K562 (cell line): ENCODE measurements around the gene AGFG1. TPM values are rescaled to one million over a fixed set of nuclear protein-coding genes. Genes with fewer than 3 reads are reported as not detected.

Source experiments
- BHLHE40 ChIP-seq: IDR thresholded peaks from 2 replicates; pipeline ENCODE4 v1.6.1; 2011; ENCODE audit warnings: low read length, improper control_type of control experiment
- CCNT2 ChIP-seq: IDR thresholded peaks from 2 replicates; pipeline ENCODE4 v1.6.1; 2011; ENCODE audit warnings: borderline replicate concordance, low read depth, mild to moderate bottlenecking, moderate library complexity, mixed read lengths, low read length; ENCODE audit not compliant: insufficient read length; ENCODE audit errors: extremely low read depth
- CREB1 ChIP-seq, 2 experiments: sonication (generic) in 1 of 2; formaldehyde crosslinking in 1 of 2; IDR thresholded peaks; 2 replicates each; pipeline versions ENCODE4 v1.6.1 to v1.8.0; 2012 to 2022; ENCODE audit warnings: inconsistent platforms in 1 of 2, mild to moderate bottlenecking in 1 of 2, missing genetic modification reagents in 1 of 2, moderate library complexity in 1 of 2
- HCFC1 ChIP-seq: IDR thresholded peaks from 2 replicates; pipeline ENCODE4 v1.6.1; 2012; ENCODE audit warnings: low read depth, low read length, improper control_type of control experiment
- HMGN3 ChIP-seq: IDR thresholded peaks from 2 replicates; pipeline ENCODE4 v1.6.1; 2011; ENCODE audit warnings: borderline replicate concordance, low read depth, mild to moderate bottlenecking, mixed read lengths, low read length; ENCODE audit not compliant: insufficient read length; ENCODE audit errors: extremely low read depth
- MBD2 ChIP-seq: sonication (generic); IDR thresholded peaks from 2 replicates; pipeline ENCODE4 v1.6.1; 2016; ENCODE audit warnings: low read depth, borderline replicate concordance
- POLR2AphosphoS5 ChIP-seq: IDR thresholded peaks from 2 replicates; pipeline ENCODE4 v1.6.1; 2011; ENCODE audit warnings: mild to moderate bottlenecking, low read depth, low read length, moderate library complexity; ENCODE audit not compliant: control insufficient read depth, insufficient read depth
- RCOR1 ChIP-seq, 2 experiments: IDR thresholded peaks; 2 replicates each; pipeline ENCODE4 v1.6.1; 2012; ENCODE audit warnings: low read depth in 2 of 2, low read length in 2 of 2, borderline replicate concordance in 1 of 2, improper control_type of control experiment in 1 of 2
- SIN3B ChIP-seq: fragments of 450-650 bp; IDR thresholded peaks from 2 replicates; pipeline ENCODE4 v1.6.1; 2017; ENCODE audit warnings: low read depth, mild to moderate bottlenecking, moderate library complexity
- SMAD4 ChIP-seq: fragments of 250-450 bp; sonication (Bioruptor Pico); conservative IDR thresholded peaks from 2 replicates; pipeline ENCODE4 v1.8.0; 2021; ENCODE audit warnings: inconsistent platforms, mild to moderate bottlenecking, moderate library complexity
- TAF1 ChIP-seq: IDR thresholded peaks from 2 replicates; pipeline ENCODE4 v1.6.1; 2011; ENCODE audit warnings: mild to moderate bottlenecking, low read length, moderate library complexity; ENCODE audit not compliant: insufficient read depth, control insufficient read depth, severe bottlenecking; ENCODE audit errors: extremely low read depth
- YY1 ChIP-seq, 3 experiments: IDR thresholded peaks; 2 replicates each; pipeline ENCODE4 v1.6.1; 2011; ENCODE audit warnings: low read length in 2 of 3, mild to moderate bottlenecking in 2 of 3, moderate library complexity in 2 of 3, borderline replicate concordance in 1 of 3, control low read depth in 1 of 3, low read depth in 1 of 3; ENCODE audit not compliant: insufficient read depth in 3 of 3, insufficient replicate concordance in 2 of 3, control insufficient read depth in 1 of 3, insufficient read length in 1 of 3; ENCODE audit errors: extremely low read depth in 1 of 3
- ZBTB7A ChIP-seq: IDR thresholded peaks from 2 replicates; pipeline ENCODE4 v1.6.1; 2011; ENCODE audit warnings: low read depth, mild to moderate bottlenecking, low read length, moderate library complexity, borderline replicate concordance; ENCODE audit not compliant: control insufficient read depth
- polyA plus RNA-seq, 8 experiments: library from polyadenylated mRNA; depleted of rRNA in 4 of 8; stranded (reverse) in 5 of 8; unstranded in 3 of 8; fragments of >200 nt; fragmentation: Nextera tagmentation in 2 of 8; fragmentation: Illumina TruSeq in 1 of 8; extraction: Ambion mirVana in 2 of 8; extraction: Trizol in 1 of 8; gene quantifications; 2 replicates each; pipeline versions ENCODE4 v1.2.1 to v1.2.3, GENCODE V29; 2011 to 2014; ENCODE audit warnings: inconsistent platforms in 1 of 8, missing spikeins in 1 of 8
- total RNA-seq, 7 experiments: library from RNA; depleted of rRNA in 6 of 7; stranded (reverse); fragments of >200 nt in 6 of 7; fragmentation: Illumina TruSeq in 2 of 7; extraction: Trizol in 2 of 7; gene quantifications; 2 replicates each; pipeline versions ENCODE4 v1.2.1 to v1.2.3, GENCODE V29; 2011 to 2021; ENCODE audit warnings: low replicate concordance in 1 of 7
- TF ChIP-seq, protein P1 (sequence below): fragments of 250-450 bp; sonication (Bioruptor Pico); IDR thresholded peaks from 2 replicates; pipeline ENCODE4 v1.9.0; 2021; ENCODE audit warnings: mild to moderate bottlenecking
- TF ChIP-seq, protein P2 (sequence below): sonication (generic); formaldehyde crosslinking; IDR thresholded peaks from 2 replicates; pipeline ENCODE4 v1.8.0; 2022; ENCODE audit warnings: missing genetic modification reagents, mild to moderate bottlenecking, borderline replicate concordance
- TF ChIP-seq, protein P3 (sequence below), 3 experiments: IDR thresholded peaks in 2 of 3; conservative IDR thresholded peaks in 1 of 3; 2 replicates each; pipeline ENCODE4 v1.5.1; 2011 to 2012; ENCODE audit warnings: low read length in 3 of 3, mild to moderate bottlenecking in 3 of 3, control low read depth in 2 of 3, improper control_type of control experiment in 1 of 3, inconsistent platforms in 1 of 3, low read depth in 1 of 3, mixed read lengths in 1 of 3, moderate library complexity in 1 of 3; ENCODE audit not compliant: insufficient read depth in 2 of 3
- TF ChIP-seq, protein P4 (sequence below): conservative IDR thresholded peaks from 2 replicates; pipeline ENCODE4 v1.6.1; 2011; ENCODE audit warnings: low read depth, mild to moderate bottlenecking, low read length; ENCODE audit not compliant: control insufficient read depth

Gene AGFG1
- total and polyA plus RNA-seq, 9 of the 15 experiments (the other 6 are each of a cell fraction or from before 2014, with no cell fraction given) = 11.2 to 97.5 (median 36.0) TPM

DNA sequence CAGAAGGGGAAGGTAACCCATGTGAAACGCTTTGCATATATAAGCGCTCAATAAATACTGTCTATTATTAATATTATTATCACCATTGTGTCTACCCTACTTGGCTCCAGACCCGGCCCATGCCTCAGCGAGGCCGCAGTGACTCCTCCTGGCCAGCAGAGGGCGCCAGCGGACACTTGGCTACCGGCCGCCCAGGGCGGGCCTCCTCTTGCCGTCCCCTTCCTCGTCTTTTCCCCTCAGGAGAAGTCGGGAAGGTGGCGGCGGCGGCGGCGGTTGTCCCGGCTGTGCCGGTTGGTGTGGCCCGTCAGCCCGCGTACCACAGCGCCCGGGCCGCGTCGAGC, at the start of gene AGFG1 (continued):
- TF ChIP-seq CCNT2 (peak; percentile 50), BHLHE40 (no peak), TAF1 (peak; percentile 68), POLR2AphosphoS5 (peak; percentile 57; the same call in 1 of the 2 replicates), RCOR1 (IDR thresholded peaks at IDR 0.05; ENCODE audit: borderline replicate concordance in 1 of 2, low read depth in 2 of 2, low read length in 2 of 2) (peak in 1 of 2 experiments; percentile 35; a peak in 1 of 4 replicates), HMGN3 (peak; percentile 60), SMAD4 (CRISPR knock-in tag) (0 out of 2 replicates have a peak, but pooled peaks have one; percentile 53), CREB1 (IDR thresholded peaks at IDR 0.05) (peak; percentile 15; the same call in 1 of the 2 replicates), CREB1 (CRISPR knock-in tag; IDR thresholded peaks at IDR 0.05) (no peak), YY1 (IDR thresholded peaks at IDR 0.05; ENCODE audit: borderline replicate concordance in 1 of 3, control insufficient read depth in 1 of 3, extremely low read depth in 1 of 3, insufficient read depth in 3 of 3, insufficient read length in 1 of 3, insufficient replicate concordance in 2 of 3, low read depth in 1 of 3, low read length in 2 of 3) (peak in 2 of 3 experiments; percentile 34 to 36), ZBTB7A (peak; percentile 60; the same call in 1 of the 2 replicates), SIN3B (0 out of 2 replicates have a peak, but pooled peaks have one; percentile 41), MBD2 (peak; percentile 51; the same call in 1 of the 2 replicates), HCFC1 (peak; percentile 64)
- TF ChIP-seq, protein P1, sequence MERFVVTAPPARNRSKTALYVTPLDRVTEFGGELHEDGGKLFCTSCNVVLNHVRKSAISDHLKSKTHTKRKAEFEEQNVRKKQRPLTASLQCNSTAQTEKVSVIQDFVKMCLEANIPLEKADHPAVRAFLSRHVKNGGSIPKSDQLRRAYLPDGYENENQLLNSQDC = no peak
- TF ChIP-seq, protein P2, sequence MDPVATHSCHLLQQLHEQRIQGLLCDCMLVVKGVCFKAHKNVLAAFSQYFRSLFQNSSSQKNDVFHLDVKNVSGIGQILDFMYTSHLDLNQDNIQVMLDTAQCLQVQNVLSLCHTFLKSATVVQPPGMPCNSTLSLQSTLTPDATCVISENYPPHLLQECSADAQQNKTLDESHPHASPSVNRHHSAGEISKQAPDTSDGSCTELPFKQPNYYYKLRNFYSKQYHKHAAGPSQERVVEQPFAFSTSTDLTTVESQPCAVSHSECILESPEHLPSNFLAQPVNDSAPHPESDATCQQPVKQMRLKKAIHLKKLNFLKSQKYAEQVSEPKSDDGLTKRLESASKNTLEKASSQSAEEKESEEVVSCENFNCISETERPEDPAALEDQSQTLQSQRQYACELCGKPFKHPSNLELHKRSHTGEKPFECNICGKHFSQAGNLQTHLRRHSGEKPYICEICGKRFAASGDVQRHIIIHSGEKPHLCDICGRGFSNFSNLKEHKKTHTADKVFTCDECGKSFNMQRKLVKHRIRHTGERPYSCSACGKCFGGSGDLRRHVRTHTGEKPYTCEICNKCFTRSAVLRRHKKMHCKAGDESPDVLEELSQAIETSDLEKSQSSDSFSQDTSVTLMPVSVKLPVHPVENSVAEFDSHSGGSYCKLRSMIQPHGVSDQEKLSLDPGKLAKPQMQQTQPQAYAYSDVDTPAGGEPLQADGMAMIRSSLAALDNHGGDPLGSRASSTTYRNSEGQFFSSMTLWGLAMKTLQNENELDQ (CRISPR knock-in tag) = no peak
- TF ChIP-seq, protein P3, sequence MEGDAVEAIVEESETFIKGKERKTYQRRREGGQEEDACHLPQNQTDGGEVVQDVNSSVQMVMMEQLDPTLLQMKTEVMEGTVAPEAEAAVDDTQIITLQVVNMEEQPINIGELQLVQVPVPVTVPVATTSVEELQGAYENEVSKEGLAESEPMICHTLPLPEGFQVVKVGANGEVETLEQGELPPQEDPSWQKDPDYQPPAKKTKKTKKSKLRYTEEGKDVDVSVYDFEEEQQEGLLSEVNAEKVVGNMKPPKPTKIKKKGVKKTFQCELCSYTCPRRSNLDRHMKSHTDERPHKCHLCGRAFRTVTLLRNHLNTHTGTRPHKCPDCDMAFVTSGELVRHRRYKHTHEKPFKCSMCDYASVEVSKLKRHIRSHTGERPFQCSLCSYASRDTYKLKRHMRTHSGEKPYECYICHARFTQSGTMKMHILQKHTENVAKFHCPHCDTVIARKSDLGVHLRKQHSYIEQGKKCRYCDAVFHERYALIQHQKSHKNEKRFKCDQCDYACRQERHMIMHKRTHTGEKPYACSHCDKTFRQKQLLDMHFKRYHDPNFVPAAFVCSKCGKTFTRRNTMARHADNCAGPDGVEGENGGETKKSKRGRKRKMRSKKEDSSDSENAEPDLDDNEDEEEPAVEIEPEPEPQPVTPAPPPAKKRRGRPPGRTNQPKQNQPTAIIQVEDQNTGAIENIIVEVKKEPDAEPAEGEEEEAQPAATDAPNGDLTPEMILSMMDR (IDR thresholded peaks at IDR 0.05 in 2 of 3, conservative IDR thresholded peaks at IDR 0.05 in 1 of 3; ENCODE audit: insufficient read depth in 2 of 3, low read depth in 1 of 3, low read length in 3 of 3) = peak; percentile 79 to 88 (median 84)
- TF ChIP-seq, protein P4, sequence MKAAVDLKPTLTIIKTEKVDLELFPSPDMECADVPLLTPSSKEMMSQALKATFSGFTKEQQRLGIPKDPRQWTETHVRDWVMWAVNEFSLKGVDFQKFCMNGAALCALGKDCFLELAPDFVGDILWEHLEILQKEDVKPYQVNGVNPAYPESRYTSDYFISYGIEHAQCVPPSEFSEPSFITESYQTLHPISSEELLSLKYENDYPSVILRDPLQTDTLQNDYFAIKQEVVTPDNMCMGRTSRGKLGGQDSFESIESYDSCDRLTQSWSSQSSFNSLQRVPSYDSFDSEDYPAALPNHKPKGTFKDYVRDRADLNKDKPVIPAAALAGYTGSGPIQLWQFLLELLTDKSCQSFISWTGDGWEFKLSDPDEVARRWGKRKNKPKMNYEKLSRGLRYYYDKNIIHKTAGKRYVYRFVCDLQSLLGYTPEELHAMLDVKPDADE = peak; percentile 26; the same call in 1 of the 2 replicates
